ENCODE results near the gene OR12D3.

DNA sequence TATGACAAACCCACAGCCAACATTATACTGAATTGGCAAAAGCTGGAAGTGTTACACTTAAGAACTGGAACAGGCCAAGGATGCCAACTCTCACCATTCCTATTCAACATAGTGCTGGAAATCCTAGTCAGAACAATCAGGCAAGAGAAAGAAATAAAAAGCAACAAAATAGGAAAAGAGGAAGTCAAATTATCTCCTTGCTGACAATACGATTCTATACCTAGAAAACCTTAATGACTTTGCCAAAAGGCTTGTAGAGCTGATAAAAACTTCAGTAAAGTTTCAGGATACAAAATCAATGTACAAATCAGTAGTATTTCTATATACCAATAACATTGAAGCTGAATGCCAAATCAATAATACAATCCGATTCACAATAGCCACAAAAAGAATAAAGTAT lies 38.8 kb downstream of the OR12D3 start:
- TF ChIP-seq, protein P1, sequence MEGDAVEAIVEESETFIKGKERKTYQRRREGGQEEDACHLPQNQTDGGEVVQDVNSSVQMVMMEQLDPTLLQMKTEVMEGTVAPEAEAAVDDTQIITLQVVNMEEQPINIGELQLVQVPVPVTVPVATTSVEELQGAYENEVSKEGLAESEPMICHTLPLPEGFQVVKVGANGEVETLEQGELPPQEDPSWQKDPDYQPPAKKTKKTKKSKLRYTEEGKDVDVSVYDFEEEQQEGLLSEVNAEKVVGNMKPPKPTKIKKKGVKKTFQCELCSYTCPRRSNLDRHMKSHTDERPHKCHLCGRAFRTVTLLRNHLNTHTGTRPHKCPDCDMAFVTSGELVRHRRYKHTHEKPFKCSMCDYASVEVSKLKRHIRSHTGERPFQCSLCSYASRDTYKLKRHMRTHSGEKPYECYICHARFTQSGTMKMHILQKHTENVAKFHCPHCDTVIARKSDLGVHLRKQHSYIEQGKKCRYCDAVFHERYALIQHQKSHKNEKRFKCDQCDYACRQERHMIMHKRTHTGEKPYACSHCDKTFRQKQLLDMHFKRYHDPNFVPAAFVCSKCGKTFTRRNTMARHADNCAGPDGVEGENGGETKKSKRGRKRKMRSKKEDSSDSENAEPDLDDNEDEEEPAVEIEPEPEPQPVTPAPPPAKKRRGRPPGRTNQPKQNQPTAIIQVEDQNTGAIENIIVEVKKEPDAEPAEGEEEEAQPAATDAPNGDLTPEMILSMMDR (IDR thresholded peaks at IDR 0.05; ENCODE audit: low read length): no peak
- TF ChIP-seq EZH2 (IDR thresholded peaks at IDR 0.05; ENCODE audit: borderline replicate concordance, low read length): no peak
